ENCODE measurements around the gene JUNB.
"Not testable (repeated sequence)": the region's sequence is repeated elsewhere in the genome, so short reads cannot be mapped to it uniquely, and the experiment has no call there.

JUNB gene

DNA sequence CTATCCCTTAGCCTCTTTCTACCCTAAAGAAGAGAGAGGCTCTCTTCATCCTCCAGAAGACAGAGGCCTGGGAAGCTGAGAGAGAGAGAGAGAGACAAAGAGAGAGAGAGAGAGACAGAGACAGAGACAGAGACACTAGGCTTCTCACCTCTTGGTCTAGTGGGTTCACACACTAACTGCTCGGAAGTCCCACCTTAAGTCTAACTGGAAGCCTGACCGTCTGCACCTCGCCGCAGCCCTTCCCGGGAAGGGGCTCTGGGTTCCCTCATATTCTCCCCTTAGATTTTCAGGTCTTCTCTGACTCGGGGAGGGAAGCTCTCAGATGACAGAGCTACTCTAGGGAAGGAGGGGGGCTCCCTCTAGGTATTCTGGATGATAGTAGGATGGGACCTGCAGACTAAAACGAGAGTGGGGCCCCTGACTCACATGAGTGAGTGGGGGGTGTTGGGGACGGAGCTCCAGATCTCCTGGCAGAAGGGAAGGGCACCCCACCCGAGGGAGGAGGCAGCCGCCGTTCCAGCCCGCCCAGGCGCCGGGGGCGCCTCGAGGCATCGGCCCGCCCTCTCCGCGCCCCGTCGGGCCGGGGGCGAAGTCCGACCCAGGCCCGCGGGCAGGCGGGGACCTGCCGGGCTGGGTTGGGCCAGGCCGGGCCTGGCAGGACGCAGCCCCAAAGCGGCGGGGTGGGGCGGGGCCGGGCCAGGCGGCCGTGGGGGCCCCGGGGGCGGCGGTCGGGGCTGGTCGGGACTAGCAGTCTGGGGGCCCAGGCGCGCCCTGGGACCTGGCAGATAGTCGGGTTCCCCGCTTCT, 2.0 kb upstream of the JUNB start:
- DNase-seq: no peak

DNA sequence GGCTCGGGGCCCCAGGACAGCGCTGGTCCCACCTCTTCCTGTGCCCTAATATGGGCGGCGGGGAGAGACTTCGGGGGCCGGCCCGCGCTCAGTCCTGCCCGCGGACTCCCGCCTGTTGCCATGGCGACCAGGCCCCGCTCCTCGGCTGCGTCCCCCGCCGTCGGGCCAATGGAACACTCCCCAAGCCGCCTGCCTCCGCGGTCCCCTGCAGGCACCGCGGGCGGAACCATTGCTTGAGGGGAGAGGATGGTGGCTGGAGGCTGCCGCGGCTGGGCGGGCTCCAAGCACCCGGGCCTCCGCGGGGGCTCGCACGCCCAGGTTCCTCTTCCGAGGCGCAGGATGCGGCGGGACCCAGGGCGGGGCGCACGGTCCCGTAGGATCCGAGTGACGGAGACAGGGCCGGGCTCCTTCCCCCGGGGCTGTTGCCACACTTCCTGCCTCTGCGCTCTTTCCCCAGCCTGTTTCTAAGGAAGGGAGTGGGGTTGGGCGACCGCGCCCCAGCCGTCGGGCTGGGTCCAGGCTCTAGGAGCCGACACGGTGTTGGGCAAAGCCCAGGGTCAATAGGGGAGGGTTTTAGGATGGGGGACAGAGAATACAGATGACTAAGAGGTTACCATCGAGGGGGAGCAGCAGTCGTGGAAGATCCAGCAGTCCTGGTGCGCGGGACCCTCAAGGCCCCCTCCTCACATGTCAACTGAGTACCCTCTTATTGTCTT, 1.2 kb upstream of the JUNB start:
- DNase-seq: peak; percentile 77

DNA sequence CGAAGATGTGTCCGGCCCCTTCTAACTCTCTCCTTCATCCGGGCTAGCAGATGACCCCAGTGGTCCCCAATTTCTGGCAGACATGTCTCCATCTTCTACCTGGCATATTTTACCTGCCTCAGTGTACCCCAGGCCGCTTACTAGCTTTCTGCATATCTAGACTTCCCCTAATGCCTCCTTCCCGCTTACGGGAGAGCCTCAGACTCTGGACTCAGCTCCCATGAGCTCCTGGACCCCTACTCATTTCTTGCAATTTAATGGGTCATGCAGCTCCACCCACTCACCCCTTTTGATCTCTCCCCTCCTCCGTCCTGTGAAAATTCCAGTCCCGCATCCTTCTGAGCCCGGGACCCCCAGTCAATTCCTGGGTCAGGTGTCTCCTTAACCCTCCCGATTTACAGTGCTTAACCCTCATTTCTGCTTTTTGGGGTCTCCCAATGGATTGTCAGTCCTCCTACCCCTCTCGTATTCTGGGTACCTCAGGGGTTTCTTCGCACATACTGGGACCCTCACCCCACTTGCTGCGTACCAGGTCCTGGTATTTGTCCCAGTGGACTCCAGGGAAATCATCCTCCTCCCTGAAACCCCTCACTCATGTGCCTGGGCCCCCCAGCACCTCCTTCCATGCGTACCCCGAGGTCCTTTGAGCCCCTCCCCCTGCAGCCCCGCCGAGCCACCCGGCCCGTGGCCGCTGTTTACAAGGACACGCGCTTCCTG, 500 bp upstream of the JUNB start:
- no peak for DNase-seq

DNA sequence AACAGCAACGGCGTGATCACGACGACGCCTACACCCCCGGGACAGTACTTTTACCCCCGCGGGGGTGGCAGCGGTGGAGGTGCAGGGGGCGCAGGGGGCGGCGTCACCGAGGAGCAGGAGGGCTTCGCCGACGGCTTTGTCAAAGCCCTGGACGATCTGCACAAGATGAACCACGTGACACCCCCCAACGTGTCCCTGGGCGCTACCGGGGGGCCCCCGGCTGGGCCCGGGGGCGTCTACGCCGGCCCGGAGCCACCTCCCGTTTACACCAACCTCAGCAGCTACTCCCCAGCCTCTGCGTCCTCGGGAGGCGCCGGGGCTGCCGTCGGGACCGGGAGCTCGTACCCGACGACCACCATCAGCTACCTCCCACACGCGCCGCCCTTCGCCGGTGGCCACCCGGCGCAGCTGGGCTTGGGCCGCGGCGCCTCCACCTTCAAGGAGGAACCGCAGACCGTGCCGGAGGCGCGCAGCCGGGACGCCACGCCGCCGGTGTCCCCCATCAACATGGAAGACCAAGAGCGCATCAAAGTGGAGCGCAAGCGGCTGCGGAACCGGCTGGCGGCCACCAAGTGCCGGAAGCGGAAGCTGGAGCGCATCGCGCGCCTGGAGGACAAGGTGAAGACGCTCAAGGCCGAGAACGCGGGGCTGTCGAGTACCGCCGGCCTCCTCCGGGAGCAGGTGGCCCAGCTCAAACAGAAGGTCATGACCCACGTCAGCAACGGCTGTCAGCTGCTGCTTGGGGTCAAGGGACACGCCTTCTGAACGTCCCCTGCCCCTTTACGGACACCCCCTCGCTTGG, 966 bp downstream of the JUNB start:
- no peak for DNase-seq

DNA sequence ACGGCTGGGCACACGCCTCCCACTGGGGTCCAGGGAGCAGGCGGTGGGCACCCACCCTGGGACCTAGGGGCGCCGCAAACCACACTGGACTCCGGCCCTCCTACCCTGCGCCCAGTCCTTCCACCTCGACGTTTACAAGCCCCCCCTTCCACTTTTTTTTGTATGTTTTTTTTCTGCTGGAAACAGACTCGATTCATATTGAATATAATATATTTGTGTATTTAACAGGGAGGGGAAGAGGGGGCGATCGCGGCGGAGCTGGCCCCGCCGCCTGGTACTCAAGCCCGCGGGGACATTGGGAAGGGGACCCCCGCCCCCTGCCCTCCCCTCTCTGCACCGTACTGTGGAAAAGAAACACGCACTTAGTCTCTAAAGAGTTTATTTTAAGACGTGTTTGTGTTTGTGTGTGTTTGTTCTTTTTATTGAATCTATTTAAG, 1.6 kb downstream of the JUNB start:
- no peak for DNase-seq

DNA sequence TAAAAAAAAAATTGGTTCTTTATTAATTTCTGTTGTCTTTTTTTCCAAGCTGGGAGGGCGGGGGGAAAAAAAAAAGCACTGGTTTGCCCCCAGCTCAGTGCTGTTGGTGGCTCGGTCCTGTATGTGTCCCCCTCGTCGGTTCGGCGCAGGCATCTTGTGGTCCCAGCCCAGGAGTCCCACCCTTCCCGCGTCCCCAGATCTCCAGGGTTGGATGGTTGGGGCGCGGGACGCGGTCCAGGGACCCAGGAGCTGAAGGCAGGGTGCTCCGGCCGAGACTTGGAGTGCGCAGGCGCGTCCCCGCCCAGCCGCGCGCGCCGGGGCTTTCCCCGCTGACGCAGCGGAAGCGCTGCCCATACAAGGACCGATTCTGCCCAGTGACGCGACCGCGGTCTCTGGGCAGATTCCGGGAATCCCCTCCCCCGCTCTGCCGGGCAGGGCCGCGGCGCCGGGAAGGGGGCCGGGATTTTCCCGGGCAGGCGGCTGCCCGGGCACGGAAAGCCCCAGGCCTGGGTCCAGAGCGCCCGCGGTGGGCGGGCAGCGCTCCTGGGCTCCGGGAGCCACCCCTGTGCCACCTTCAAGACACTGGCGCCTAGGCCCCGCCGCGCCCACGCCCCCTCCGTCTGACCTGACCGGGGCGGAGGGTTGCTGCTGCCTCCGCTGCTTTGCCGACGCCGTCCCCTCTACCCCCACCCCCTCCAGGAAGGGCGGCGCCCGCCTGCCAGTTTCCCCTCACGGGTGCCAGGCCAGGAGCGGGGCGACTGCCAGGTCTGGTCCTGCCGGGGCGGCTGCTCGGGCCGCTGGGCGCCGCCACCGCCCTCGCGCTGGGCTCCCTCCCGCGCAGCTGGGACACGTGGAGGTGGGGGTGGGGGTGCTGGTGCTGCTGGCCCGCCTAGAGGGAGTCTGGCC, 2.3 kb downstream of the JUNB start:
- DNase-seq: peak; percentile 81

DNA sequence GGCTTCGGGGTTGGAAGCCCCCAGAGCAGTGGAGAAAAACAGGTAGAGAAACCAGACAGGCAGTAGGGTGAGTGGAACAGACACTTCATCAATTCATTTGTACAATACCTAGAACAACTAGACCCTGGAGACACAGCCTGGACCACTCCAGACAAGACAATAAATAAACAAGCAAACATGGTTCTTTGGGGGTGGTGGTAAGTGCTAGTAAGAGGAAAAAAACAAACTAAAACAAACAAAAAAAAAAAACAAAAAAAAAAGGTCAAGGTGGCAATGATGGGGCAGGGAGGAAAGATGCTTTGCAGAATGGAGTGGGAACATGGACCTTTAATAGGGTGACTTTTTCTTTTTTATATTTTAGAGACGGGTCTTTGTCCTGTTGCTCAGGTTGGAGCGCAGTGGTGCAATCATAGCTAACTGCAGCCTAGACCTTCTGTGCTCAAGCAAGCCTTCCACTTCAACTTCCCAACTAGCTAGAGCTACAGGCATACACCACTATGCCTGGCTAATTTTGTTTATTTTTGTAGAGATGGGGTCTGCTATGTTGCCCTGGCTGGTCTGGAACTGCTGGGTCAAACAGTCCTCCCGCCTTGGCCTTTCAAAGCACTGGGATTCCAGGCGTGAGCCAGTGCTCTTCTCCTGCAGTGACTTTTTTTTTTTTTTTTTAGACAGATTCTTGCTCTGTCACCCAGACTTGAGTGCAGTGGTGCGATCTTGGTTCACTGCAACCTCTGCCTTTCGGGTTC, 3.1 kb downstream of the JUNB start:
- DNase-seq: no peak

DNA sequence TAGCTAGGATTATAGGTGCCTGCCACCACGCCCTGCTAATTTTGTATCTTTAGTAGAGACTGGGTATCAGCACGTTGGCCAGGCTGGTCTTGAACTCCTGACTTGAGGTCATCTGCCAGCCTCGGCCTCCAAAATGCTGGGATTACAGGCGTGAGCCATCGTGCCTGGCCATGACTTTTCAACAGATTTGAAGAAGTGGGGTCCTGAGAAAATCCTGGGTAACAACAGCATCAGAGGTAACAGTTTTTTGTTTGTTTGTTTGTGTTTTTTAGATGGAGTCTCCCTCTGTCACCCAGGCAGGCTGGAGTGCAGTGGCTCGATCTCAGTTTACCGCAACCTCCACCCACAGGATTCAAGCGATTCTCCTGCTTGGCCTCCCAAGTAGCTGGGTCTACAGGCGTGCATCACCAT, 3.7 kb downstream of the JUNB start:
- no peak for DNase-seq

DNA sequence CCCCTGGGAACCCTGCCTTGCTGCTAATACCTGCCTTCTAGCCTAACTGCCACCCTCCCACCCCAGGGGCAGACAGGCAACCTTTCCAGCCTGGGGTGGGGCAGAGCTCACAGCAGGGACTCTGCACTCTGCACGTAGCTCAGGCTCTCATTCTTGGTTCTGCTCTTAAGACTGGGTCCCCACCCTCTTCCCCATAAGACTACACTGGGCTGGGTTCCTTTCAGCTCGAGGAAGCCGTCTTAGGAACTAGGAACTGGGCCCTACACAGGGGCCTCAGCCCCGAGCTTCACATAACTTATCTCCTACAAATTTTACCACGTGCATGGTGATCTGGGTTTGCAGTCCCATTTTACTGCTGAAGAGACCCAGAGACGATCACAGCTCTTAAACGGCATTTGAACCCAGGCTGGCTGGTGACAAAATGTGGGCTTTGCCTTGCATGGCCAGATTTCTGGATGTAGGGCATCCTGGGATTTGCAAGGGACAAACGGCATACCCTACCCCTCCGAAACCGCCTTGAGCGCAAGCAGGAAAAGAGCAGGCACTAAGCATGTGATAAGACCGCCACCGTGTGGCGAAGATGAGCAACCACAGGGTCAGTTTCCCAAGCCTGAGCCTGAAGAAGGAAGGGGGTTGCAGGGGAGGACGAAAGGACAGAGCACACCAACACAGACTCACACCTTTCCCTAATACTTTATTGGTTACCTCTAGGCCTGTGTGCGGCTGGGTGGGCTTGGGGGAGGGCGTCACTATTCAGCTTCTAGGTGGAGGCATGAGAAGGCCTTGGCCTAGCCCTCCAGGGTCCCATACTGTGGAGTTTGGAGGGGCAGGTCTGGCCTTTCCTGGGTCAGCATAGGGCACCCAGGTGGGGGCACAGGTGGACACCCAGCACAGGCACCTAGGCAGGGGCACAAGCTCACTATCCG, 5.1 kb downstream of the JUNB start:
- DNase-seq: no peak

DNA sequence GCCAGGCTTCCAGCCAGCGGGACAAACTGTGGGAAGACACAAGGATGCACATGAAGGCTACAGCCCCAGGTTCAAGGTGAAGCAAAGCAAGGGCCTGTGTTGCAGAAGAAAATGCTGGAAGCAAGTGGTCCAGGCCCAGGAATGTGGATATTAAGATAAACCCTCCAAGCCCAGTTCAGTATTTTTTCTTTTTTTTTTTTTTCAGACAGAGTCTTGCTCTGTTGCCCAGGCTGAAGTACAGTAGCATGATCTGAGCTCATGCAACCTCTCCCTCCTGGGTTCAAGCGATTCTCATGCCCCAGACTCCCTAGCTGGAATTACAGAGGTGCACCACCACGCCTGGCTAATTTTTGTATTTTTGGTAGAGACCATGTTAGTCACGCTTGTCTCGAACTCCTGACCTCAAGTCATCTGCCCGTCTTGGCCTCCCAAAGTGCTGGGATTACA, 5.9 kb downstream of the JUNB start:
- DNase-seq: no peak

DNA sequence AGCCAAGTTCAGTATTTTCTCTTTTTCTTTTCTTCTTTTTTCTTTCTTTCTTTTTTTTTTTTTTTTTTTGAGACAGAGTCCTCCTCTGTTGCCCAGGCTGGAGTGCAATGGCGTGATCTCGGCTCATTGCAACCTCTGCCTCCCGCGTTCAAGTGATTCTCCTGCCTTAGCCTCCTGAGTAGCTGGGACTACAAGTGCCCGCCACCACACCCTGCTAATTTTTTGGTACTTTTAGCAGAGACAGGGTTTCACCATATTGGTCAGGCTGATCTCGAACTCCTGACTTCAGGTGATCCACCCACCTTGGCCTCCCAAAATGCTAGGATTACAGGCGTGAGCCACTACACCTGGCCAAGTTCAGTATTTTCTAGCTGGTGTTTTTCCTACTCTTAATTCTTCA, 6.3 kb downstream of the JUNB start:
- DNase-seq: not testable (repeated sequence)

DNA sequence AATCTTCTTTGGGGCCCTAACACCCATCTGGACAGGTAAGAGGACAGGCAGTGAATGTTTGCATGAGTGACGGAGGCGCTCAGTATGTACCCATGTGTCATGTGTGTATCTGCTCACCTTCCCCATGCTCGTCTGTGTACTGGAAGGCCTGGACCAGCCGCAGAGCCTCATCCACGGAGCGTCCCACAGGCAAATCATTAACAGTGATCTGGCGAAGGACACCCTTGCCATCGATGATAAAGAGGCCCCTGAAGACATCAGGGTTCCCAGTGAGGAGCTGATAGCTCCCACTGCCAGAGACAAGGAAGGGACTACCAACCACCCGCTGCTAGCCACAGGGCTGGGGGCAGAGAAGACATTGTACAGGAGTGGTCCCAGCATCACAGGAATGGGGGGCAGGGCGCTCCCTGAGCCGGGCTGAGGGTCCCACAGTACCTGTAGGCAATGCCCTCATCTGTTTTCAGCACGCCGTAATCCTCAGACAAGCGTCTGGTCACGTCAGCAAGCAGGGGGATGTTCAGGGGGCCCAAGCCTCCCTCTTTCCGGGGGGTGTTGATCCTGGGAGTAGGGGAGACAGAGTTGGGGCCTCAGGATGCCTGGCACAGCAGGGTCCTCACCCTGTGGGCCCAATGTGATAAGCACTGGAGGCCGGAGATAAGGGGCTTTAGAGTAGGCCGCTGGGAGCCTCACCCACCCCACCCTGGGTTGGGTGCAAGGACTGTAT, 8.6 kb downstream of the JUNB start:
- no peak for DNase-seq

DNA sequence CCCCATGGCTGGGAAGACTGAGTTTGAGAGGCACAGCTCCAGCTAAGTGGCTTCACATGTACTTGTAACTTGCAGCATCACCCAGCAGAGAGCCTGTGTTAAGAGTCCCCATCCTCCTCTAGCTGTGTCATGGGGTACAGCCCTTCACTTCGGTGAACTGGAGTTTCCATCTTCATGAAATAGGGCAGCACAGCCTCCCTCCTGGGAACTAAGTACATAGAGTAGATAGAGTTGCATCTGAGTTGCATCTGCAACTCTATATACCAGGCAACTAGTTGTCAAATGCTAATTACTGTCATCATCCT, 9.1 kb downstream of the JUNB start:
- no peak for DNase-seq

DNA sequence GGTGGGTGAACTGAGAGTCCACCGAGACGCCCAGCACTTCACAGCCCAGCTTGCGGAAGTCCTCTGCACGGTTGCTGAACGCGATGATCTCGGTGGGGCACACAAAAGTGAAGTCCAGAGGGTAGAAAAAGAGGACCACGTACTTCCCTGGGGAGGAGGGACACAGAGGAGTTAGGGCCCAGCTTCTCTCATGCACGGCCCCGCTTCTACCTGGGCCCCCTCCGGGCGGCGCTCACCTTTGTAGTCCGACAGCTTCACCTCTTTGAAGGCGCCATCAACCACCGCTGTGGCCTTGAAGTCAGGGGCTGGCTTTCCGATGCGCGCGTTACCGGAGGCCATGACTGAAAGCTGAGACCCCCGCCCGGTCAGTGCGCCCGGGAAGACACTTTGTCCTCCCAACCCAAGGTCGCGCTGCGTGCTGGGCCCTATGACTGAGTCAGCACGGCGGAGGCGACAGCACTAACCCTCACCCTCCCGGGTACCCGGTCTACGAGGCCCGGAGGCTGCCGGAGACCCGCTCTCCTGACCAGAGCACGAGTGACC, 9.7 kb downstream of the JUNB start:
- DNase-seq: no peak

DNA sequence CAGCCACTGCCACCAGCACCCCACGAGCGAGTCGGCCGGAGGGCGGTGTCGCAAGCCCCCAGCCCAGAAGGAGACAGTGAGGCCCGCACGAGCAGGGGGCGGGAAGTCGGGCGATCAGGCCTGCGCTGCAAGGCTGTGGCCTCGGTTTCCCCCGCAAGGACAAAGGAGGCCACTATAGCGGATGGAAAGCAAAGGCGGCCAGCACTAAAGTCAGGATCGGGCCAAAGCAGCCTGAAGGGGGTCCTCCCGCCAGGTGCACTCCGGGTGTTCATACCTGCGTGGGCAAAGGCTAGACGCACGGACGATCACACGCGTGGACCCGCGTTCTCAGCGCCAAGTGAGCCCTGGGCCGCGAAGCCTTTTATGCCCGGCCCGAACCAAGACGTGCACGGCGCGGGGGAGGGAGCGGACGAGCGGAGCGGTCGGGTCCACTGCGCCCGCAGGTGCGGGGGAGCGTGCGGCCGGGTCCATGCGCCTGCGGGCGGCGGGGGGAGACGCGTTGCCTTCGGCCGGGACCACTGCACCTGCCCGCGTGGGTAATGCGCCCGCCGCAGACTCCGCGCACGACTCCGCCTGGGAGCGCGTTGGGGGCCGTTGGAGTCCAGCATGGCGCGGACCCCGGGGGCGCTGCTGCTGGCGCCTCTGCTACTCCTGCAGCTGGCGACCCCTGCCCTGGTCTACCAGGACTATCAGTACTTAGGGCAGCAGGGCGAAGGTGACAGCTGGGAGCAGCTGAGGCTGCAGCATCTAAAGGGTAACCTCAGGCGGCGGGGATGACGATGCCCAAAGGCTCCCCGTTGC, 10.4 kb downstream of the JUNB start, which contains the start of the genes PRDX2 and THSD8:
TSS of gene PRDX2 (minus strand) at position 335 of the 801 bp plus-strand sequence. CDS start 539 bp downstream, outside the sequence.
TSS of gene THSD8 (plus strand) at position 604 of the 801 bp plus-strand sequence. CDS start at position 607, 3 bp downstream.
- peak; percentile 42 for DNase-seq

DNA sequence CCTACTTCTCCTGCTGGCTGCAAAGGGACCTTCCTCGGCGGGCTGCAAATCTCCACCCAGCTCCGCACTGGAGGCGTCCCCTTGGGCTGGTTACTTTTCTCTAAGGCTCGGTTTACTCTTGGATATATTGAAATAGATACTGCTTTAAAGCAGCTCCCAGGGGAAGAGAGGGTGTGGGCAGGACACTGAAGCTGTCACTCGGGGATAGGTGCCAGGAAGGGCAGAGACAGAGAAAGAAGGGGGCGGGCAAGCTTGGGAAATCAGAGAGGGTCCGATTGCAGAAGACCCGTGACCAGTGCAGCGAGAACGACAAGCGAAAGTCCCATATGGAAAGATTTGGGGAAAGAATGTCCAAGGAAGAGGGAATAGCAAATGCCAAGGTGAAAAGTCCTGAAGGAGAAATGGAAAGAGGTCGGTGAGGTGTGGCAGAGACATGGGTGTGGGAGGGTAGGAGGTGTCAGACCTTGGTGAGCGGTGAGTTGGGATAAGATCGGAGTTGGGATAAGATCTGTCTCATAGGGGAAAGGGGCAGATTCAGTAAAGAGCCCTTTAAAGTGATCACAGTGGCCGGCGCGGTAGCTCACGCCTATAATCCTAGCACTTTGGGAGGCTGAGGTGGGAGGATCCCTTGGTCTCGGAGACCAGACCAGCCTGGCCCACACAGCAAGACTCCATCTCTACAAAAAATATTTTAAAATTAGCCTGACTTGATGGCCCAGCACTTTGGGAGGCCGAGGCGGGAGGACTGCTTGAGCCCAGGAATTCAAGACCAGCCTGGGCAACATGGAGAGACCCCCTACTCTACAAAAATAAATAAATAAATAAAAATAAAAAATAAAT, 11.2 kb downstream of the JUNB start:
- DNase-seq: no peak

DNA sequence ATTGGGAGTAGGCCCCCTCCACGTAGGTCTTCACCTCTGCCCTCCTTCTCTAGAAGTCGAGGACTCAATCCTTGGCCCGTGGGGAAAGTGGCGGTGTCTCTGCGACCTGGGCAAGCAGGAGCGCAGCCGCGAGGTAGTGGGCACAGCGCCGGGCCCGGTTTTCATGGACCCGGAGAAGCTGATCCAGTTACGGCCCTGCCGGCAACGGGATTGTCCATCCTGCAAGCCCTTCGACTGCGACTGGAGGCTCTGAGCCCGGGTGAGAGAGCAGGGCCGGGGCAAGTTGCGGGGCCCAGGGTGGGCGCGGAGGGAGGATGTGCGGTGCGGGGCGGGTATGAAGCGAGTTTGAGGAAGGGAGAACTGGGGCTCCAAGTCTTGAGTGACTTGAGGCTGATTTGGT, 12.8 kb downstream of the JUNB start:
- no peak for DNase-seq

Measured in GOT3 (cell line).